Measurements from ENCODE around the gene SLC35A3.

SLC35A3 gene

DNA sequence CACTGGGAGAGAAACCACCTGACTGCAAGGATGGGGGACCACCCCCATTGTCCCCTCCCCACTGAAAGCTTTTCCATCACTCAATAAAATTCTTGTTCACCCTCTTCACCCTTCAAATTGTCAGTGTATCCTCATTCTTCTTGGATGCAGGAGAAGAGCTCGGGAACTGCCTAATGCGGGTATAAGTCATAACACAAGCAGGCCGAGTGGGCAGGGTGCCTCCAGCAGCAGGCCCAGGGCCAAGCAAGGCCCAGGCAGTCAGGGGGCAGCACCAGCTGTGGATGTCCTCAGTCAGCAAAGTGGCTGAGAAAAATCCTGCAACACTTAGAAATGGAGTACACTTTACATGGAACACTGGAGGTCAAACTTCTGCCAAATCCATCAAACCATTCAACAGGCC lies 33.7 kb upstream of the SLC35A3 start:
- Histone ChIP-seq H3K4me1 (ENCODE audit: insufficient read depth, low read length) (no peaks in the 10 kb centered on the region), H3K4me2 (ENCODE audit: insufficient read depth, low read length) (no peak overlapping the region), H3K9ac (ENCODE audit: low read depth, low read length) (no peak overlapping the region), H3K27ac (ENCODE audit: low read length) (no peak overlapping the region), H3K4me3 (ENCODE audit: low read depth in 1 of 2, low read length in 2 of 2) (no peak overlapping the region), H2AFZ (ENCODE audit: low read depth, low read length) (no peak overlapping the region), H3K27me3 (ENCODE audit: insufficient read depth, low read length, poor library complexity) (no peaks in the 10 kb centered on the region), H3K79me2 (ENCODE audit: insufficient read depth, low read length) (no peaks in the 10 kb centered on the region), H3K9me3 (ENCODE audit: insufficient read depth, low read length, severe bottlenecking) (peaks cover 7% of the 10 kb centered on the region), H3K36me3 (ENCODE audit: insufficient read depth, low read length) (no peaks in the 10 kb centered on the region), H4K20me1 (ENCODE audit: insufficient read depth, low read length) (no peaks in the 10 kb centered on the region)
- DNase-seq (no peak), ATAC-seq (ENCODE audit: insufficient read depth, low read depth) (no peak)
- TF ChIP-seq EZH2 (IDR thresholded peaks at IDR 0.05; ENCODE audit: borderline replicate concordance, low read depth, low read length, severe bottlenecking): no peak
- TF ChIP-seq, protein P1, sequence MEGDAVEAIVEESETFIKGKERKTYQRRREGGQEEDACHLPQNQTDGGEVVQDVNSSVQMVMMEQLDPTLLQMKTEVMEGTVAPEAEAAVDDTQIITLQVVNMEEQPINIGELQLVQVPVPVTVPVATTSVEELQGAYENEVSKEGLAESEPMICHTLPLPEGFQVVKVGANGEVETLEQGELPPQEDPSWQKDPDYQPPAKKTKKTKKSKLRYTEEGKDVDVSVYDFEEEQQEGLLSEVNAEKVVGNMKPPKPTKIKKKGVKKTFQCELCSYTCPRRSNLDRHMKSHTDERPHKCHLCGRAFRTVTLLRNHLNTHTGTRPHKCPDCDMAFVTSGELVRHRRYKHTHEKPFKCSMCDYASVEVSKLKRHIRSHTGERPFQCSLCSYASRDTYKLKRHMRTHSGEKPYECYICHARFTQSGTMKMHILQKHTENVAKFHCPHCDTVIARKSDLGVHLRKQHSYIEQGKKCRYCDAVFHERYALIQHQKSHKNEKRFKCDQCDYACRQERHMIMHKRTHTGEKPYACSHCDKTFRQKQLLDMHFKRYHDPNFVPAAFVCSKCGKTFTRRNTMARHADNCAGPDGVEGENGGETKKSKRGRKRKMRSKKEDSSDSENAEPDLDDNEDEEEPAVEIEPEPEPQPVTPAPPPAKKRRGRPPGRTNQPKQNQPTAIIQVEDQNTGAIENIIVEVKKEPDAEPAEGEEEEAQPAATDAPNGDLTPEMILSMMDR (IDR thresholded peaks at IDR 0.05; ENCODE audit: borderline replicate concordance, extremely low read depth, low read length, poor library complexity, severe bottlenecking): no peak

DNA sequence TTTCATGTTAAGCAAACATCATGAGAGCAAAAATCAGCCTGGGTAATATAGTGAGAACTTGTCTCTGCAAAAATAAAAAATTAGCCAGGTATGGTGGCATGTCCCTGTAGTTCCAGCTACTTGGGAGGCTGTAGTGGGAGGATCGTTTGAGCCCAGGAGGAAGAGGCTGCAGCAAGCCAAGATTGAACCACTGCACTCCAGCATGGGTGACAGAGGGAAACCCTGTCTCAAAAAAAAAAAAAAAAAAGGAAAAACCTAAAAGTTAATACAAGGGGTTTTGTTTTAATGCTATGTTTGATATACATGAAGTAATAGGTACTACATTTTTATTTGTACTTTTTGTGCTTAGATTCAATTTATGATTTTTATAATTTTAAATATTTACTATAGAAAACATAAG lies 27.1 kb upstream of the SLC35A3 start:
- H3K4me2 ChIP-seq (ENCODE audit: insufficient read depth, low read length): no peak overlapping the region
- H3K27ac ChIP-seq (ENCODE audit: low read length): no peak overlapping the region
- H3K27me3 ChIP-seq (ENCODE audit: insufficient read depth, low read length, poor library complexity): no peaks in the 10 kb centered on the region
- no peak for DNase-seq
- no peak for TF ChIP-seq EZH2 (IDR thresholded peaks at IDR 0.05; ENCODE audit: borderline replicate concordance, low read depth, low read length, severe bottlenecking)
- TF ChIP-seq, protein P1 (IDR thresholded peaks at IDR 0.05; ENCODE audit: borderline replicate concordance, extremely low read depth, low read length, poor library complexity, severe bottlenecking): no peak
- H3K79me2 ChIP-seq (ENCODE audit: insufficient read depth, low read length): no peaks in the 10 kb centered on the region
- H3K4me1 ChIP-seq (ENCODE audit: insufficient read depth, low read length): no peaks in the 10 kb centered on the region
- H4K20me1 ChIP-seq (ENCODE audit: insufficient read depth, low read length): no peaks in the 10 kb centered on the region
- no peak overlapping the region for H3K9ac ChIP-seq (ENCODE audit: low read depth, low read length)
- no peaks in the 10 kb centered on the region for H3K36me3 ChIP-seq (ENCODE audit: insufficient read depth, low read length)
- no peak overlapping the region for H2AFZ ChIP-seq (ENCODE audit: low read depth, low read length)
- H3K4me3 ChIP-seq (ENCODE audit: low read depth in 1 of 2, low read length in 2 of 2): no peak overlapping the region
- ATAC-seq (ENCODE audit: insufficient read depth, low read depth): no peak
- no peaks in the 10 kb centered on the region for H3K9me3 ChIP-seq (ENCODE audit: insufficient read depth, low read length, severe bottlenecking)

DNA sequence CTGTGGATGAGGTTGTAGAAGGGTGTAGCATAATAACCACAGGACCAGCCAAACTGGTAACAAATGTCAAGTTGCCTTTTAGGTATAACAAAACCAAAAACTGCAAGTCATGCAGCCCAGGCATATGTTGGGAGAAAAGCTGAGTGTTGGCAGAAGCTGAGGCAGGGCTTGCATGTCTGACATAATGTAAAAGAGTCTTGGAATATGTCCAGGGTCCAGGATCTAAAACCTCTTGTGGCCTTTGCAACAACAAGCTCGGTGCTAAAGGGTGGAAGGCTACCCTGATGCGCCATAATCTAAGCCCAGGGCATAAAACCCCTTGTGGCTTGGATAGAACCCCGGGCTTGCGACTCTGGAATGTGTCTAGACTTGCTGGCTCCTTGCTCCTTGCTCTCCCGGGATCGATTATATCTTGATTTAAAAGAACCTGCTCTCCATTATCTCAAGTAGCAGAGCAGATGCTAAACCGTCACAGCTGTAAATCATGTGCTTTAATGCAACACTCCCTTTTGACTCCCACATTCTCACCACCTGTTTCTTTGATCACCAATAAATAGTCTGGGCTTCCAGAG lies 26.5 kb upstream of the SLC35A3 start:
- no peaks in the 10 kb centered on the region for H3K9me3 ChIP-seq (ENCODE audit: insufficient read depth, low read length, severe bottlenecking)
- no peaks in the 10 kb centered on the region for H3K79me2 ChIP-seq (ENCODE audit: insufficient read depth, low read length)
- TF ChIP-seq, protein P1 (IDR thresholded peaks at IDR 0.05; ENCODE audit: borderline replicate concordance, extremely low read depth, low read length, poor library complexity, severe bottlenecking): no peak
- TF ChIP-seq EZH2 (IDR thresholded peaks at IDR 0.05; ENCODE audit: borderline replicate concordance, low read depth, low read length, severe bottlenecking): no peak
- no peaks in the 10 kb centered on the region for H3K27me3 ChIP-seq (ENCODE audit: insufficient read depth, low read length, poor library complexity)
- H4K20me1 ChIP-seq (ENCODE audit: insufficient read depth, low read length): no peaks in the 10 kb centered on the region
- no peaks in the 10 kb centered on the region for H3K4me1 ChIP-seq (ENCODE audit: insufficient read depth, low read length)
- no peak overlapping the region for H3K4me3 ChIP-seq (ENCODE audit: low read depth in 1 of 2, low read length in 2 of 2)
- H2AFZ ChIP-seq (ENCODE audit: low read depth, low read length): no peak overlapping the region
- DNase-seq: no peak
- H3K36me3 ChIP-seq (ENCODE audit: insufficient read depth, low read length): no peaks in the 10 kb centered on the region
- no peak overlapping the region for H3K4me2 ChIP-seq (ENCODE audit: insufficient read depth, low read length)
- no peak overlapping the region for H3K27ac ChIP-seq (ENCODE audit: low read length)
- no peak for ATAC-seq (ENCODE audit: insufficient read depth, low read depth)
- no peak overlapping the region for H3K9ac ChIP-seq (ENCODE audit: low read depth, low read length)

DNA sequence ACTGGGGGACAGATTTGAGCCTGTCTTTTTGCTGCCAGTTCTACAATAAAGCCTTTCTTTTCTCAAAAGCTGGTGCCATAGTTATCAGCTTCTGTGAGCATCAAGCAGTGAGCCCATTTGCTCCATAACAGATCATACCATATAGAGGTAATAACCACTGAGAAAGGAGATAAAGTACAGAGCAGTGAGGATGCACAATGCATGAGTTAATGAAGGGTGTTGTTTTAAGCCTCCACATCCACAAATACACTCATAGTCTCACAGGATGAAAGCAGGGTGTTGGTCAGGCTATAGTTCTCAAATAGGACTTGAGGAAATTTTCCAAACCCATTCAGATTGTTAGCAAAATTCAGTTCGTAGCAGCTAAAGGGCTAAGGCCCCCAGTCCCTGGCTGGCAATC lies 25.6 kb upstream of the SLC35A3 start:
- Histone ChIP-seq H4K20me1 (ENCODE audit: insufficient read depth, low read length) (no peaks in the 10 kb centered on the region), H3K9ac (ENCODE audit: low read depth, low read length) (no peak overlapping the region), H3K79me2 (ENCODE audit: insufficient read depth, low read length) (no peaks in the 10 kb centered on the region), H3K4me3 (ENCODE audit: low read depth in 1 of 2, low read length in 2 of 2) (no peak overlapping the region), H3K4me1 (ENCODE audit: insufficient read depth, low read length) (no peaks in the 10 kb centered on the region), H2AFZ (ENCODE audit: low read depth, low read length) (no peak overlapping the region), H3K27ac (ENCODE audit: low read length) (no peak overlapping the region), H3K4me2 (ENCODE audit: insufficient read depth, low read length) (no peak overlapping the region), H3K27me3 (ENCODE audit: insufficient read depth, low read length, poor library complexity) (no peaks in the 10 kb centered on the region), H3K36me3 (ENCODE audit: insufficient read depth, low read length) (no peaks in the 10 kb centered on the region), H3K9me3 (ENCODE audit: insufficient read depth, low read length, severe bottlenecking) (no peaks in the 10 kb centered on the region)
- ATAC-seq (ENCODE audit: insufficient read depth, low read depth) (no peak), DNase-seq (no peak)
- TF ChIP-seq EZH2 (IDR thresholded peaks at IDR 0.05; ENCODE audit: borderline replicate concordance, low read depth, low read length, severe bottlenecking): no peak
- TF ChIP-seq, protein P1 (IDR thresholded peaks at IDR 0.05; ENCODE audit: borderline replicate concordance, extremely low read depth, low read length, poor library complexity, severe bottlenecking): no peak
